ENCODE measurements around the gene SPATS1. TPM values are rescaled to one million over a fixed set of nuclear protein-coding genes. Genes with fewer than 3 reads are reported as not detected.
"Not testable (repeated sequence)": the region's sequence is repeated elsewhere in the genome, so short reads cannot be mapped to it uniquely, and the experiment has no call there.

The SPATS1 gene
- total and polyA plus RNA-seq, 2 of the 4 experiments (the other 2 are of a cell fraction): not detected

GRCh38 chr6:44314657-44315056 is 27.8 kb upstream of the SPATS1 start:
- H3K4me1 ChIP-seq (ENCODE audit: control insufficient read depth, insufficient read depth, low read length); H3K56ac ChIP-seq (ENCODE audit: extremely low read depth, insufficient read depth, low read length); H4K20me1 ChIP-seq (ENCODE audit: insufficient read depth, low read length); H2AFZ ChIP-seq (replicated peaks; ENCODE audit: low read length, poor library complexity); H2AK9ac ChIP-seq (replicated peaks; ENCODE audit: low read depth, low read length, poor library complexity); H3K9ac ChIP-seq (ENCODE audit: low read depth, low read length); H3K4me2 ChIP-seq (ENCODE audit: low read depth, low read length); H2AK5ac ChIP-seq (ENCODE audit: low read depth, low read length); BruUV-seq (replicated peaks); H4K91ac ChIP-seq (ENCODE audit: insufficient read depth, low read depth, low read length); dilution Hi-C loops (cut with HindIII; ENCODE audit: low sequenced_read_pairs, unreplicated experiment); H3K14ac ChIP-seq (replicated peaks; ENCODE audit: low read depth, low read length); H4K8ac ChIP-seq (ENCODE audit: low read depth in 2 of 2, low read length in 2 of 2); H3K4me3 ChIP-seq (ENCODE audit: insufficient read depth, low read depth, low read length); H3K23ac ChIP-seq (ENCODE audit: low read depth, low read length); H3K9me3 ChIP-seq (ENCODE audit: control insufficient read depth, insufficient read depth, low read length); H3K18ac ChIP-seq (ENCODE audit: low read depth, low read length); H2BK120ac ChIP-seq (ENCODE audit: low read depth, low read length); H2BK15ac ChIP-seq (ENCODE audit: low read depth, low read length); H3K4ac ChIP-seq (ENCODE audit: low read depth, low read length); H3K27ac ChIP-seq (ENCODE audit: insufficient read depth, low read length); CTCF ChIA-PET; H4K5ac ChIP-seq (ENCODE audit: low read depth, low read length); POLR2A ChIA-PET (ENCODE audit: unreplicated experiment); in situ Hi-C loops (cut with MboI; ENCODE audit: low sequenced_read_pairs); DNase-seq; H2BK5ac ChIP-seq (ENCODE audit: low read depth, low read length, poor library complexity, severe bottlenecking); intact Hi-C loops (cut with micrococcal nuclease); H2BK20ac ChIP-seq (ENCODE audit: low read depth, low read length); ATAC-seq (ENCODE audit: low read depth): not testable (repeated sequence)
- WGBS, 2 experiments (ENCODE audit: extremely low coverage in 2 of 2, insufficient read length in 1 of 2): no CpG with 5 or more reads among the region's 8 CpGs
- H3K27me3 ChIP-seq (ENCODE audit: control insufficient read depth, insufficient read depth, low read length): peaks cover 23% of the 10 kb centered on the region
- peaks cover 10% of the 10 kb centered on the region for H3K9me1 ChIP-seq (ENCODE audit: insufficient read depth, low read length)
- H3K79me1 ChIP-seq (ENCODE audit: low read depth in 1 of 2, low read length in 2 of 2): peaks cover 17 to 24% of the 10 kb centered on the region in 2 experiments
- H3K36me3 ChIP-seq (ENCODE audit: control insufficient read depth, insufficient read depth, low read length): peaks cover 13% of the 10 kb centered on the region
